ENCODE measurements around the gene LPAR1.

GRCh38 chr9:110898866-110899265 is 139.4 kb downstream of the LPAR1 start:
- TF ChIP-seq CTCF (IDR thresholded peaks at IDR 0.05; ENCODE audit: low read length) (no peak), EZH2 (optimal IDR thresholded peaks at IDR 0.05; ENCODE audit: low read depth, low read length) (no peak), EZH2phosphoT487 (IDR thresholded peaks at IDR 0.05; ENCODE audit: low read length) (no peak)

Data from MM.1S (cell line).